Stimulated activated CD8-positive, alpha-beta memory T cell treated with anti-CD3 and anti-CD28 coated beads, Interleukin-15, amount 100 ng/mL, for 4 hours (primary cell): Measurements from ENCODE around the gene EEF1AKMT4.

ENCODE experiments used
- DNase-seq, 2 donors: peaks; one replicate each; pipeline ENCODE4 v3.0.0-alpha.2; 2020; ENCODE audit warnings: low read depth in 2 of 2

The EEF1AKMT4 gene

GRCh38 chr3:184235381-184236032 is 14.0 kb upstream of the EEF1AKMT4 start:
- no peak for DNase-seq

- no peak for DNase-seq
These were observed 13.4 kb upstream of the EEF1AKMT4 start for GRCh38 chr3:184236033-184236410.

GRCh38 chr3:184236636-184237035 is 12.8 kb upstream of the EEF1AKMT4 start:
- DNase-seq: no peak

- no peak for DNase-seq
These were observed 12.3 kb upstream of the EEF1AKMT4 start for GRCh38 chr3:184237211-184237610.

- DNase-seq: no peak
These were observed 11.7 kb upstream of the EEF1AKMT4 start for GRCh38 chr3:184237807-184238206.

GRCh38 chr3:184238246-184238818 is 11.1 kb upstream of the EEF1AKMT4 start:
- no peak for DNase-seq

GRCh38 chr3:184239221-184239620 is 10.3 kb upstream of the EEF1AKMT4 start:
- no peak for DNase-seq

GRCh38 chr3:184239708-184240107 is 9.8 kb upstream of the EEF1AKMT4 start:
- no peak for DNase-seq

- DNase-seq: no peak
These were observed 8.9 kb upstream of the EEF1AKMT4 start for GRCh38 chr3:184240384-184241140.

- DNase-seq: no peak
These were observed 8.4 kb upstream of the EEF1AKMT4 start for GRCh38 chr3:184241141-184241446.

- no peak for DNase-seq
These were observed 7.8 kb upstream of the EEF1AKMT4 start for GRCh38 chr3:184241447-184242296.

GRCh38 chr3:184242297-184242685 is 7.2 kb upstream of the EEF1AKMT4 start:
- DNase-seq: no peak

- peak; percentile 76 for DNase-seq
These were observed 739 bp upstream of the EEF1AKMT4 start, which contains the start of gene ALG3 for GRCh38 chr3:184248454-184249411. Gene ALG3, minus strand, starts transcription at chr3:184248962. Its CDS starts 22 bp downstream, at chr3:184248940.

- DNase-seq: peak; percentile 73 to 82
These were observed 826 bp downstream of the EEF1AKMT4 start for GRCh38 chr3:184250167-184250828.

- no peak for DNase-seq
These were observed 6.0 kb downstream of the EEF1AKMT4 start for GRCh38 chr3:184255291-184256039.

GRCh38 chr3:184257083-184257915 is 7.8 kb downstream of the EEF1AKMT4 start:
- no peak for DNase-seq

GRCh38 chr3:184258926-184259325 is 9.5 kb downstream of the EEF1AKMT4 start:
- no peak for DNase-seq

GRCh38 chr3:184259396-184259877 is 10.0 kb downstream of the EEF1AKMT4 start:
- no peak for DNase-seq
